ENCODE measurements around the gene DTX3L. TPM values are rescaled to one million over a fixed set of nuclear protein-coding genes. Genes with fewer than 3 reads are reported as not detected.

DTX3L gene
- total RNA-seq, 1 donor = 39.6 TPM

DNA sequence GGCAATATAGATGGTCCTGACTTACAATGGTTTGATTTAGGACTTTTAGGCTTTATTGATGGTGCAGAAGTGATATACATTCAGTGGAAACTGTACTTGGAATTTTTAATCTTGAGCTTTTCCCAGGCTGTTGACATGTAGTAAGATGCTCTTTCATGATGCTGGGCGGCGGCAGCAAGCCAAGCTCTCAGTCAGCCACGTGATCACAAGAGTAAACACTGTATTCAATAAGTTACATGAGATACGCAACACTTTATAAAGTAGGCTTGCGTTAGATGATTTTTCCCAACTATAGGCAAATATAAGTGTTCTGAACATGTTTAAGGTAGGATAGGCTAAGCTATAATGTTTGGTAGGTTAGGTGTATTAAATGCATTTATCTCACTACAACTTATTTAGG is 18.0 kb upstream of the DTX3L start:
- DNase-seq (ENCODE audit: low read depth) = no peak
- TF ChIP-seq, protein P1, sequence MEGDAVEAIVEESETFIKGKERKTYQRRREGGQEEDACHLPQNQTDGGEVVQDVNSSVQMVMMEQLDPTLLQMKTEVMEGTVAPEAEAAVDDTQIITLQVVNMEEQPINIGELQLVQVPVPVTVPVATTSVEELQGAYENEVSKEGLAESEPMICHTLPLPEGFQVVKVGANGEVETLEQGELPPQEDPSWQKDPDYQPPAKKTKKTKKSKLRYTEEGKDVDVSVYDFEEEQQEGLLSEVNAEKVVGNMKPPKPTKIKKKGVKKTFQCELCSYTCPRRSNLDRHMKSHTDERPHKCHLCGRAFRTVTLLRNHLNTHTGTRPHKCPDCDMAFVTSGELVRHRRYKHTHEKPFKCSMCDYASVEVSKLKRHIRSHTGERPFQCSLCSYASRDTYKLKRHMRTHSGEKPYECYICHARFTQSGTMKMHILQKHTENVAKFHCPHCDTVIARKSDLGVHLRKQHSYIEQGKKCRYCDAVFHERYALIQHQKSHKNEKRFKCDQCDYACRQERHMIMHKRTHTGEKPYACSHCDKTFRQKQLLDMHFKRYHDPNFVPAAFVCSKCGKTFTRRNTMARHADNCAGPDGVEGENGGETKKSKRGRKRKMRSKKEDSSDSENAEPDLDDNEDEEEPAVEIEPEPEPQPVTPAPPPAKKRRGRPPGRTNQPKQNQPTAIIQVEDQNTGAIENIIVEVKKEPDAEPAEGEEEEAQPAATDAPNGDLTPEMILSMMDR (IDR thresholded peaks at IDR 0.05; ENCODE audit: insufficient read depth, low read length) = no peak
- H3K4me3 ChIP-seq (ENCODE audit: low read depth, low read length) = no peak overlapping the region

DNA sequence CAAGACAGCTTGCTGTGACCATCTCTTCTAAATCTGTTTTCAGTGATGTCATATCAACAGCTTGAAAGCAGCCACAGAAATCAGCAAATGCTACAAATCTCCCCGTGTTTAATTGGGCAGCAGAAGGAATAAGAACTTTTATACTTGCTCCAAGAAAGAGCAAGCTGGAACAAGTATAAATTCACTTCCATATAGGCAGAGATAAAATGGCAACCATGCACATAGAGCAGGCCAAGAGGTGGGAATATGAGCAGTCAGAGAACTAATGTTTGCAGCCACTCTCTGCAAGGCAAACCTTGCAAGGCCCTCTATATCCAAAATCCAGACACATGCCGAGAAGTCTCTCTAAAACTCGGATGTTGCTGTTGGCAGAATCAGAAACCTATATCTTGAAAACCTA is 16.1 kb upstream of the DTX3L start:
- no peak for DNase-seq (ENCODE audit: low read depth)
- TF ChIP-seq, protein P1 (IDR thresholded peaks at IDR 0.05; ENCODE audit: insufficient read depth, low read length) = no peak
- H3K4me3 ChIP-seq (ENCODE audit: low read depth, low read length) = no peak overlapping the region

DNA sequence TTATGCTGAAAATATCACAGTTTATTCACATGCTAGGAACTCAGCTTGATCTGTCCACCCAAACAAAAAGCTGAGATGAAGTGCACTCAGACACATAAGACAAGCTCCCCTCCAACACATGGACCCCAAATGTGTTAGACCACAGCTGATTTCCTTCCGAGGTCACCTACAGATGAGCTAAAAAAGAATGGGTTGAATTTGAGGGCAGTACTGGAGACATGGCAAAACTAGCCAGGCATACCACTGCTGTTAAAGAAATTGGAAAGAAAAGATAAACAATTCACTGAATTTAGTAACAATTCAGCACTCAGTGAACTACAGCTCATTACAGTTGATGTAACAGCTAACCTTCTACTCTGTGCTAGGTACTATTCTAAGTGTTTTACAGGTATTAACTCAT is 15.5 kb upstream of the DTX3L start:
- H3K4me3 ChIP-seq (ENCODE audit: low read depth, low read length) = no peak overlapping the region
- TF ChIP-seq, protein P1 (IDR thresholded peaks at IDR 0.05; ENCODE audit: insufficient read depth, low read length) = no peak
- no peak for DNase-seq (ENCODE audit: low read depth)

DNA sequence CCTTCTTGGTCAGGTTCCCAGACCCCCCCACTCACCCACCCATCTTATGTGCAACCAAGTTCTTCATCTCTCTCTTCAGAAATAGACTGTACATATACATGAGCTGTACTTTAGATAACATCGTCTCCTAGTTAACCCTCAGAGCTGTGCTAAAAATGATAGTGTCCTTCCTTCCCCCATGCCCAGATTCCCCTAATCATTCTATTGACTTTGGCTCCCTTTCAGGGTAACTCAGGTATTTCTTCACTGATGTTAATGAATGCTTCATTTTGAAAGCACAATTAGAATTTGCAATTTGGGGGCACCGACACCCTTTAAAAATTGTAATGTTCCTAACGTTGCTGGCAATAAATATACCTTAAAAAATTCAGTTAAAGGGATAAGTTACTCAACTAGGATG is 11.0 kb upstream of the DTX3L start:
- TF ChIP-seq, protein P1 (IDR thresholded peaks at IDR 0.05; ENCODE audit: insufficient read depth, low read length) = no peak
- no peak overlapping the region for H3K4me3 ChIP-seq (ENCODE audit: low read depth, low read length)
- no peak for DNase-seq (ENCODE audit: low read depth)

DNA sequence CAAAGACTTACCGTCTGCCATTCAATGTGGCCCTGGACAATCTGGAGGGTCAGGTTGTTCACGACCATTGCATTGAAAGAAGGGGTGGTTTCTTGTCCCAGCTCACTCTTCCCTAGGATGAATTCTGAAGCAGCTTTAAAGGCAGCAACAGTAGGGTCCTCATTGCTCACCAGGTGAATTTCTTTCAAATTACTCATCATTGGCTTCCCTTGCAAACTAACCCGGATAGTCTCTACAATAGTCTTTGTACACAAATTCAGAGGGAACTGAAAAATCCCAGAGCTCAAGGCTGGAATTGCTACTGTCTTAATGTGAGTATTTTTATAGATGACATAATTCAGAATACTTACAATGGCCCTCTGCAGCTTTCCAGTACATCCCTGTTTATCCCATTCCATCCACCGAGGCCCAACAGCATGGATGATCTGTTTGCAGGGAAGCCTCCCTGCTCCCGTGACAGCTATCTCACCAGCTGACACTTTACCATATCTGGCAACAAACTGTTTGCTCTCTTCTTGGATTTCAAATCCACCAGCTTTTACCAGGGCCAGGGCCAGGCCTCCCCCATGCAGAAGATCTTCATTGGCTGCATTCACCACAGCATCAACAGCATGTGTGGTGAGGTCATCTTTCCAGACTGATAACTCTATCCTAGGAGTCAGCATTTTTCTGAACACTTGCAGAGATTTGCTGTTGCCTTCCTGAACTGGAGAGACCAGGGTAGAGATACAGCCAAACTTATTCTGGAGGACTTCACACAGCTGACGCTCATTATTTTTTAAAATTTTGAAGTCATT is 8.7 kb upstream of the DTX3L start:
- peak; percentile 59 for DNase-seq (ENCODE audit: low read depth)

DNA sequence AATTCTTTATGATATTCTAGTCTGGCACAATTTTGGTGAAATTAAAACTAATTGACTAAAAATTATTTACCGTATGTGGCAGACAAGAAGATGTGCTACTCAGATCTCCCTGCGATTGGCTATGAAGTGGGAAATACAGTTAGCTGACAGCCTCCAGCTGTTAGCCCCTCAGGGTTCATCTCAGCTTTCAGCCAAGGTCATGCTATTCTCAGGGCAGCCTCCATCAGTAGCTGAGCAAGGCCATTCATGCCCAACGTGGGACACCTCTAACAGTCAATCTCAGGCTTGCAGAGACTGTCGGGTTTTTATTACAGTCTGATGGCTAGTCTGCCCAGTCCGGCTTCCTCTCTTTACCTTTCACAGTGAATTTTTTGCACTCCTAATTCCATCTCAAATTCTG is 6.8 kb upstream of the DTX3L start:
- TF ChIP-seq, protein P1 (IDR thresholded peaks at IDR 0.05; ENCODE audit: insufficient read depth, low read length) = no peak
- no peak for DNase-seq (ENCODE audit: low read depth)

More for the DNA sequence above, 8.7 kb upstream of the DTX3L start:
- TF ChIP-seq, protein P1 (IDR thresholded peaks at IDR 0.05; ENCODE audit: insufficient read depth, low read length) = no peak
- H3K4me3 ChIP-seq (ENCODE audit: low read depth, low read length) = no peak overlapping the region

DNA sequence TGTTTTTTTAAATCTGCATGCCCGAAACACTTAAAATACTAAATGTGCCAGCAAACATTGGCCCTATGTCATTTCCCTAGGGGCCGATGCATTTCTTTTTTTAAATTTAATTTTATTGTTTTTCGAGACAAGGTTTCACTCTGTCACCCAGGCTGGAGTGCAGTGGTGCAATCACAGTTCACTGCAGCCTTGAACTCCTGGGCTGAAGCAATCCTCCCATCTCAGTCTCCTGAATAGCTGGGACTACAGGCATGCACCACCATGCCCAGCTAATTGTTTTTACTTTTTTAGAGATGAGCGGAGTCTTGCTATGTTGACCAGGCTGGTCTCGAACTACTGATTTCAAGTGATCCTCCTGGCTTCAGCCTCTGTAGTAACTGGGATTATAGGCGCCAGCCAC is 5.5 kb upstream of the DTX3L start:
- TF ChIP-seq, protein P1 (IDR thresholded peaks at IDR 0.05; ENCODE audit: insufficient read depth, low read length) = no peak
- H3K4me3 ChIP-seq (ENCODE audit: low read depth, low read length) = no peak overlapping the region
- no peak for DNase-seq (ENCODE audit: low read depth)

More for the DNA sequence above, 6.8 kb upstream of the DTX3L start:
- H3K4me3 ChIP-seq (ENCODE audit: low read depth, low read length) = no peak overlapping the region

All from fibroblast of the aortic adventitia (primary cell).